ENCODE results near the gene ZP1. TPM values are rescaled to one million over a fixed set of nuclear protein-coding genes. Genes with fewer than 3 reads are reported as not detected.
A peak's percentile ranks its signal among the peaks of the same experiment; 100 is the strongest.

ZP1 gene
- total and polyA plus RNA-seq, 2 of the 13 experiments (the other 11 are each of a cell fraction or from before 2014, with no cell fraction given): 0.16 TPM; not detected in 1

GRCh38 chr11:60906132-60906972 lies 39.0 kb downstream of the ZP1 start, which contains the start of gene PRPF19 (continued):
- TF ChIP-seq ZNF318 (CRISPR knock-in tag; IDR thresholded peaks at IDR 0.05): peak; percentile 65; the same call in 1 of the 2 replicates
- TF ChIP-seq MTERF4 (CRISPR knock-in tag; IDR thresholded peaks at IDR 0.05): 0 out of 2 replicates have a peak, but pooled peaks have one; percentile 25
- no peak for TF ChIP-seq GLMP (CRISPR knock-in tag; IDR thresholded peaks at IDR 0.05; ENCODE audit: borderline replicate concordance)
- TF ChIP-seq LBX2 (CRISPR knock-in tag; IDR thresholded peaks at IDR 0.05; ENCODE audit: borderline replicate concordance): 0 out of 2 replicates have a peak, but pooled peaks have one; percentile 75
- TF ChIP-seq ZNF776 (CRISPR knock-in tag; IDR thresholded peaks at IDR 0.05): no peak
- no peak for TF ChIP-seq SIX1 (CRISPR knock-in tag; IDR thresholded peaks at IDR 0.05; ENCODE audit: borderline replicate concordance)
- no peak for TF ChIP-seq ATRX (CRISPR knock-in tag; IDR thresholded peaks at IDR 0.05; ENCODE audit: borderline replicate concordance)
- peak; percentile 96 for TF ChIP-seq ZNF687 (CRISPR knock-in tag; IDR thresholded peaks at IDR 0.05)
- TF ChIP-seq ZNF572 (CRISPR knock-in tag; IDR thresholded peaks at IDR 0.05): peak; percentile 95
- TF ChIP-seq ZBTB8A (CRISPR knock-in tag; IDR thresholded peaks at IDR 0.05; ENCODE audit: borderline replicate concordance, low read depth): peak; percentile 79; the same call in 1 of the 2 replicates
- no peak for TF ChIP-seq RFX1 (IDR thresholded peaks at IDR 0.05)
- TF ChIP-seq ZBTB42 (CRISPR knock-in tag; IDR thresholded peaks at IDR 0.05): no peak
